Measurements from ENCODE around the gene GSDME. TPM values are rescaled to one million over a fixed set of nuclear protein-coding genes. Genes with fewer than 3 reads are reported as not detected.

Gene GSDME
- total and polyA plus RNA-seq, 10 of the 15 experiments (the other 5 are each of a cell fraction or from before 2014, with no cell fraction given): 23.7 to 245 (median 128) TPM

- ChIA-PET RAD21 (ENCODE audit: unreplicated experiment) (no interaction called here), POLR2A (no interaction called here), CTCF (no interaction called here), SMC1A (ENCODE audit: uncharacterized antibody, unreplicated experiment) (interaction anchor here (0.6 to 1.4 kb wide), 5 partner anchors 16 to 56 kb away, joined by 3 to 6 read pairs (median 3); no protein-coding TSS in a partner anchor)
- no peak for DNase-seq (ENCODE audit: low read depth, low spot score)
- H3K79me2 ChIP-seq (ENCODE audit: control insufficient read depth, insufficient read depth, low read length): no peaks in the 10 kb centered on the region
- peak; percentile 62 for FAIRE-seq
- peaks cover 1 to 23% of the 10 kb centered on the region in 2 experiments for H3K36me3 ChIP-seq (ENCODE audit: control insufficient read depth in 2 of 2, insufficient read depth in 2 of 2, low read length in 1 of 2)
- in situ Hi-C loops (cut with MboI) (no loop called here), intact Hi-C loops (cut with micrococcal nuclease; ENCODE audit: unreplicated experiment) (no loop called here)
- no peaks in the 10 kb centered on the region for H3K9me3 ChIP-seq (replicated peaks; ENCODE audit: control insufficient read depth, insufficient read depth, low read length)
- no peak overlapping the region for H3K4me2 ChIP-seq (ENCODE audit: control insufficient read depth, insufficient read depth)
- no peak overlapping the region for H2AFZ ChIP-seq (ENCODE audit: control insufficient read depth, low read depth, low read length)
- no peaks in the 10 kb centered on the region for H3K4me1 ChIP-seq (ENCODE audit: control insufficient read depth, insufficient read depth, low read length)
- H4K20me1 ChIP-seq (ENCODE audit: control insufficient read depth, insufficient read depth): no peaks in the 10 kb centered on the region
- H3K4me3 ChIP-seq: no peak overlapping the region
- BruUV-seq (replicated peaks): TSS peak; percentile 68
- no peak overlapping the region for H3K27ac ChIP-seq (ENCODE audit: control insufficient read depth, insufficient read depth)
- no peak overlapping the region for H3K9ac ChIP-seq (ENCODE audit: control insufficient read depth, insufficient read depth, low read length)
- TF ChIP-seq REST (IDR thresholded peaks at IDR 0.05; ENCODE audit: low read depth, low read length): no peak
- TF ChIP-seq TBL1XR1 (IDR thresholded peaks at IDR 0.05; ENCODE audit: low read depth, low read length): no peak
- TF ChIP-seq POU2F2 (IDR thresholded peaks at IDR 0.05; ENCODE audit: borderline replicate concordance, low read depth, low read length): no peak
- no peak for TF ChIP-seq SREBF1 (IDR thresholded peaks at IDR 0.05; ENCODE audit: low read length)
- 0 out of 2 replicates have a peak, but pooled peaks have one; percentile 8 for TF ChIP-seq PML (IDR thresholded peaks at IDR 0.05; ENCODE audit: low read length)
- TF ChIP-seq TCF12 (IDR thresholded peaks at IDR 0.05; ENCODE audit: low read depth, low read length): no peak
- TF ChIP-seq POLR2AphosphoS5 (IDR thresholded peaks at IDR 0.05; ENCODE audit: low read length): no peak
- H3K27me3 ChIP-seq (replicated peaks in 1 of 2; ENCODE audit: control insufficient read depth in 2 of 2, insufficient read depth in 2 of 2, low read length in 1 of 2): no peaks in the 10 kb centered on the region
- ATAC-seq: no peak
- WGBS (ENCODE audit: insufficient coverage, insufficient replicate concordance, low lambda C conversion rate, missing lambda C conversion rate): 82% methylated on average over 7 of the region's 7 CpGs
These were observed 58.6 kb downstream of the GSDME start for GRCh38 chr7:24698531-24699266.
